PC-9 (cell line): ENCODE results near the gene USP7. TPM values are rescaled to one million over a fixed set of nuclear protein-coding genes. Genes with fewer than 3 reads are reported as not detected.

Experiments
- BruUV-seq: library from RNA; stranded (reverse); fragments of 400-500 nt; replicated peaks from 2 replicates; lab custom pipeline; 2021; lab: Mats Ljungman, UMichigan
- CTCF ChIA-PET: fragments of 300-600 bp; sonication (Branson Sonifier 250); formaldehyde crosslinking; loops from one replicate; lab custom pipeline; 2022; ENCODE audit warnings: antibody characterized with exemption; lab: Charles Lee
- POLR2A ChIA-PET: fragments of 300-600 bp; sonication (Branson Sonifier 250); formaldehyde crosslinking; loops from one replicate; lab custom pipeline; 2022; ENCODE audit warnings: antibody characterized with exemption; ENCODE audit not compliant: unreplicated experiment; lab: Charles Lee
- DNase-seq, 2 experiments: peaks; one replicate each; pipeline versions ENCODE4 v3.0.0 to v3.0.0-alpha.2; 2015 to 2022; ENCODE audit warnings: mixed read lengths in 1 of 2
- H2AFZ ChIP-seq: fragments of 200-600 bp; sonication (generic); 2 replicates; pipeline ENCODE4 v1.8.1; 2017; ENCODE audit warnings: antibody characterized with exemption
- H3F3A ChIP-seq: fragments of 200-600 bp; sonication (generic); 2 replicates; pipeline ENCODE4 v1.8.1; 2017; ENCODE audit warnings: antibody characterized with exemption, mild to moderate bottlenecking, low read depth; ENCODE audit not compliant: insufficient read depth
- H3K27ac ChIP-seq: fragments of 200-600 bp; sonication (generic); 2 replicates; pipeline ENCODE4 v1.6.1; 2016; ENCODE audit warnings: mixed run types
- H3K27me3 ChIP-seq: fragments of 200-600 bp; sonication (generic); 2 replicates; pipeline ENCODE4 v1.6.1; 2016; ENCODE audit warnings: low read depth, mixed run types; ENCODE audit not compliant: insufficient read depth
- H3K36me3 ChIP-seq: fragments of 200-600 bp; sonication (generic); 2 replicates; pipeline ENCODE4 v1.6.1; 2016; ENCODE audit warnings: low read depth, mixed run types
- H3K4me1 ChIP-seq: fragments of 200-600 bp; sonication (generic); replicated peaks from 2 replicates; pipeline ENCODE4 v1.6.1; 2016; ENCODE audit warnings: mixed run types; ENCODE audit not compliant: insufficient read depth
- H3K4me2 ChIP-seq: fragments of 200-600 bp; sonication (generic); 2 replicates; pipeline ENCODE4 v1.6.1; 2017; ENCODE audit warnings: mixed run types
- H3K4me3 ChIP-seq: fragments of 200-600 bp; sonication (generic); 2 replicates; pipeline ENCODE4 v1.6.1; 2016; ENCODE audit warnings: mixed run types
- H3K79me2 ChIP-seq: fragments of 200-600 bp; sonication (generic); 2 replicates; pipeline ENCODE4 v1.6.1; 2017; ENCODE audit warnings: low read depth, mixed run types
- H3K9me2 ChIP-seq: fragments of 200-600 bp; sonication (generic); 2 replicates; pipeline ENCODE4 v1.8.1; 2017; ENCODE audit warnings: mild to moderate bottlenecking; ENCODE audit not compliant: insufficient read depth
- H3K9me3 ChIP-seq: fragments of 200-600 bp; sonication (generic); 2 replicates; pipeline ENCODE4 v1.8.1; 2016; ENCODE audit warnings: low read depth; ENCODE audit not compliant: insufficient read depth
- H4K20me1 ChIP-seq: fragments of 200-600 bp; sonication (generic); 2 replicates; pipeline ENCODE4 v1.8.1; 2017; ENCODE audit not compliant: insufficient read depth
- CTCF ChIP-seq: fragments of 200-600 bp; sonication (generic); conservative IDR thresholded peaks from 2 replicates; pipeline ENCODE4 v1.6.1; 2017; ENCODE audit warnings: mixed run types, antibody characterized with exemption, mild to moderate bottlenecking, moderate library complexity
- EZH2 ChIP-seq: fragments of 200-600 bp; sonication (generic); IDR thresholded peaks from 2 replicates; pipeline ENCODE4 v1.8.0; 2017; ENCODE audit warnings: antibody characterized with exemption, low read depth
- intact Hi-C: fragments of 100-400 bp; cut with micrococcal nuclease; formaldehyde crosslinking; loops from one replicate; pipeline ENCODE4 v1.10.0; 2022; ENCODE audit not compliant: unreplicated experiment
- total RNA-seq: library from RNA; stranded (reverse); gene quantifications from 2 replicates; pipeline ENCODE4 v1.2.3, GENCODE V29; 2021

The USP7 gene
- total RNA-seq, 1 experiment from 2014 or later, result 167 TPM

- Histone ChIP-seq H3K4me1 (peaks cover 20% of the 10 kb centered on the region), H3K36me3 (no peaks in the 10 kb centered on the region), H3K9me2 (no peaks in the 10 kb centered on the region), H4K20me1 (peaks cover 46% of the 10 kb centered on the region), H3K9me3 (no peaks in the 10 kb centered on the region), H3K27me3 (no peaks in the 10 kb centered on the region), H2AFZ (no peak overlapping the region), H3K27ac (no peak overlapping the region), H3K4me2 (no peak overlapping the region), H3K79me2 (peaks cover 52% of the 10 kb centered on the region), H3F3A (peaks cover 29% of the 10 kb centered on the region; the same call in 1 of the 2 replicates), H3K4me3 (no peak overlapping the region)
- ChIA-PET CTCF (interaction anchor here (1.1 kb wide), 1 partner anchor 10 kb away, joined by 3 read pairs; the partner anchor contains the start of gene CARHSP1), POLR2A (no interaction called here)
- intact Hi-C loops, result no loop called here
- TF ChIP-seq EZH2, result no peak
- TF ChIP-seq CTCF, result no peak
- DNase-seq, result no peak
- BruUV-seq, result no TSS peak
These were observed 104.5 kb downstream of the USP7 start for GRCh38 chr16:8858994-8859912.

GRCh38 chr16:8855972-8856371, 107.7 kb downstream of the USP7 start:
- intact Hi-C loops, result no loop called here
- Histone ChIP-seq H3K9me3 (no peaks in the 10 kb centered on the region), H3K4me2 (no peak overlapping the region), H3K27ac (no peak overlapping the region), H3K79me2 (peaks cover 20% of the 10 kb centered on the region; the same call in 1 of the 2 replicates), H3K9me2 (no peaks in the 10 kb centered on the region), H3K36me3 (0 out of 2 replicates have a peak, but pooled peaks cover 7% of the 10 kb centered on the region), H3K4me3 (no peak overlapping the region), H3K27me3 (no peaks in the 10 kb centered on the region), H3K4me1 (peaks cover 10% of the 10 kb centered on the region), H2AFZ (no peak overlapping the region), H3F3A (peaks cover 39% of the 10 kb centered on the region), H4K20me1 (peaks cover 21% of the 10 kb centered on the region)
- TF ChIP-seq CTCF (no peak), EZH2 (no peak)
- DNase-seq, result no peak
- BruUV-seq, result no TSS peak
- POLR2A ChIA-PET, result no interaction called here
- CTCF ChIA-PET, result no interaction called here

- Histone ChIP-seq H3K36me3 (peaks cover 8% of the 10 kb centered on the region; the same call in 1 of the 2 replicates), H3K4me1 (peaks cover 4% of the 10 kb centered on the region), H3K4me2 (no peak overlapping the region), H3K27me3 (no peaks in the 10 kb centered on the region), H4K20me1 (peaks cover 22% of the 10 kb centered on the region), H2AFZ (no peak overlapping the region), H3K4me3 (no peak overlapping the region), H3F3A (peaks cover 38% of the 10 kb centered on the region), H3K79me2 (peaks cover 15% of the 10 kb centered on the region; the same call in 1 of the 2 replicates), H3K9me3 (no peaks in the 10 kb centered on the region), H3K27ac (no peak overlapping the region), H3K9me2 (no peaks in the 10 kb centered on the region)
- intact Hi-C loops, result no loop called here
- CTCF ChIA-PET, result interaction anchor here (0.6 kb wide), 1 partner anchor 278 kb away, joined by 4 read pairs; no protein-coding TSS in a partner anchor
- POLR2A ChIA-PET, result no interaction called here
- DNase-seq, result no peak
- no TSS peak for BruUV-seq
- TF ChIP-seq EZH2 (no peak), CTCF (no peak)
These were observed 108.5 kb downstream of the USP7 start for GRCh38 chr16:8855051-8855786.
